HCT116 (cell line): ENCODE measurements around the gene TBX5. TPM values are rescaled to one million over a fixed set of nuclear protein-coding genes. Genes with fewer than 3 reads are reported as not detected.

Source experiments
- ATAC-seq: fragments of 200-7000 bp; cut with Tn5 transposase; 2 replicates; pipeline ENCODE4 v1.9.1; 2020; ENCODE audit warnings: mild to moderate bottlenecking, moderate library complexity
- BruUV-seq: library from RNA; stranded (reverse); fragments of 400-500 nt; replicated peaks from 2 replicates; lab custom pipeline; 2021; lab: Mats Ljungman, UMichigan
- CTCF ChIA-PET: fragments of 300-600 bp; sonication (Branson Sonifier 250); formaldehyde crosslinking; loops from one replicate; lab custom pipeline; 2021; ENCODE audit warnings: antibody characterized with exemption; lab: Charles Lee
- POLR2A ChIA-PET: fragments of 300-600, 350-600 bp; sonication (Branson Sonifier 250); formaldehyde crosslinking; loops from one replicate; lab custom pipeline; 2021; ENCODE audit warnings: antibody characterized with exemption; lab: Charles Lee
- RAD21 ChIA-PET, 2 experiments: fragments of 300-600 bp; sonication (Branson Sonifier 250); formaldehyde crosslinking; loops; one replicate each; lab custom pipeline; 2023; ENCODE audit warnings: low total read pairs in 2 of 2; ENCODE audit not compliant: uncharacterized antibody in 2 of 2, unreplicated experiment in 2 of 2, low non-redundant PET in 1 of 2; lab: Charles Lee
- DNase-seq: peaks from one replicate; pipeline ENCODE4 v3.0.0-alpha.2; 2010; ENCODE audit warnings: low read depth, low spot score
- H2AFZ ChIP-seq: fragments of 200-600 bp; shearing (Covaris generic), sonication (generic); 2 replicates; pipeline ENCODE4 v1.6.1; 2017; ENCODE audit warnings: low read depth, mixed run types, mixed read lengths, antibody characterized with exemption, low read length; ENCODE audit not compliant: poor library complexity, severe bottlenecking
- H3K27ac ChIP-seq: 2 replicates; pipeline ENCODE4 v1.5.1; 2012; ENCODE audit warnings: low read depth, low read length
- H3K27me3 ChIP-seq: fragments of 200-600 bp; sonication (generic); 2 replicates; pipeline ENCODE4 v1.6.1; 2016; ENCODE audit warnings: mixed run types, low read length, mixed read lengths; ENCODE audit not compliant: insufficient read depth
- H3K36me3 ChIP-seq, 2 experiments: fragments of 200-500 bp in 1 of 2; fragments of 200-600 bp in 1 of 2; sonication (Bioruptor generic) in 1 of 2; sonication (generic) in 1 of 2; 2 replicates each; pipeline versions ENCODE4 v1.5.1 to v1.6.1; 2014 to 2016; ENCODE audit warnings: low read length in 2 of 2, inconsistent platforms in 1 of 2, mixed read lengths in 1 of 2, mixed run types in 1 of 2; ENCODE audit not compliant: insufficient read depth in 2 of 2, control insufficient read depth in 1 of 2
- H3K4me1 ChIP-seq, 2 experiments: fragments of 200-600 bp in 1 of 2; sonication (generic) in 1 of 2; 2 replicates each; pipeline versions ENCODE4 v1.5.1 to v1.6.1; 2012 to 2017; ENCODE audit warnings: low read length in 2 of 2, inconsistent platforms in 1 of 2, mild to moderate bottlenecking in 1 of 2, mixed read lengths in 1 of 2, mixed run types in 1 of 2, moderate library complexity in 1 of 2; ENCODE audit not compliant: insufficient read depth in 2 of 2, control insufficient read depth in 1 of 2
- H3K4me2 ChIP-seq: fragments of 200-600 bp; sonication (generic); 2 replicates; pipeline ENCODE4 v1.6.1; 2017; ENCODE audit warnings: mixed run types, low read length, mixed read lengths
- H3K4me3 ChIP-seq, 2 experiments: fragments of 200-600 bp in 1 of 2; sonication (generic) in 1 of 2; replicated peaks in 1 of 2; 2 replicates each; pipeline ENCODE4 v1.5.1; 2011 to 2016; ENCODE audit warnings: low read length in 2 of 2, control low read depth in 1 of 2, low read depth in 1 of 2, mild to moderate bottlenecking in 1 of 2, mixed read lengths in 1 of 2, mixed run types in 1 of 2
- H3K79me2 ChIP-seq: fragments of 200-600 bp; sonication (generic); 2 replicates; pipeline ENCODE4 v1.6.1; 2017; ENCODE audit warnings: mild to moderate bottlenecking, mixed run types, low read length, moderate library complexity, mixed read lengths; ENCODE audit not compliant: insufficient read depth
- H3K9ac ChIP-seq: fragments of 200-600 bp; sonication (generic); 2 replicates; pipeline ENCODE4 v1.6.1; 2016; ENCODE audit warnings: low read length, mixed read lengths
- H3K9me2 ChIP-seq: fragments of 200-600 bp; sonication (generic), shearing (Covaris generic); 2 replicates; pipeline ENCODE4 v1.6.1; 2017; ENCODE audit warnings: mixed run types, mild to moderate bottlenecking, moderate library complexity; ENCODE audit not compliant: insufficient read depth
- H3K9me3 ChIP-seq, 2 experiments: fragments of 200-500 bp in 1 of 2; fragments of 200-600 bp in 1 of 2; sonication (Bioruptor generic) in 1 of 2; sonication (generic) in 1 of 2; 2 replicates each; pipeline ENCODE4 v1.6.1; 2014 to 2017; ENCODE audit warnings: low read length in 2 of 2, mixed read lengths in 2 of 2, inconsistent platforms in 1 of 2, low read depth in 1 of 2, mild to moderate bottlenecking in 1 of 2, mixed run types in 1 of 2, moderate library complexity in 1 of 2; ENCODE audit not compliant: control insufficient read depth in 1 of 2, insufficient read depth in 1 of 2
- H4K20me1 ChIP-seq: fragments of 200-600 bp; sonication (generic), shearing (Covaris generic); 2 replicates; pipeline ENCODE4 v1.6.1; 2017; ENCODE audit warnings: mixed run types, mild to moderate bottlenecking, moderate library complexity; ENCODE audit not compliant: insufficient read depth
- ATF3 ChIP-seq: IDR thresholded peaks from 2 replicates; pipeline ENCODE4 v1.6.1; 2012
- CBX3 ChIP-seq: IDR thresholded peaks from 2 replicates; pipeline ENCODE4 v1.6.1; 2012; ENCODE audit warnings: low read depth
- EGR1 ChIP-seq: IDR thresholded peaks from 2 replicates; pipeline ENCODE4 v1.6.1; 2012; ENCODE audit warnings: low read depth
- EZH2 ChIP-seq: fragments of 200-600 bp; sonication (generic); IDR thresholded peaks from 2 replicates; pipeline ENCODE4 v1.6.1; 2017; ENCODE audit warnings: antibody characterized with exemption, mixed run types
- EZH2phosphoT487 ChIP-seq: fragments of 200-600 bp; IDR thresholded peaks from 2 replicates; pipeline ENCODE4 v1.6.1; 2018; ENCODE audit warnings: antibody characterized with exemption, borderline replicate concordance
- FOSL1 ChIP-seq: IDR thresholded peaks from 2 replicates; pipeline ENCODE4 v1.6.1; 2012; ENCODE audit warnings: low read depth
- JUND ChIP-seq: IDR thresholded peaks from 2 replicates; pipeline ENCODE4 v1.6.1; 2012
- MAX ChIP-seq: IDR thresholded peaks from 2 replicates; pipeline ENCODE4 v1.6.1; 2012
- POLR2AphosphoS5 ChIP-seq: IDR thresholded peaks from 2 replicates; pipeline ENCODE4 v1.6.1; 2011; ENCODE audit warnings: mild to moderate bottlenecking, low read depth, low read length, moderate library complexity
- RAD21 ChIP-seq: IDR thresholded peaks from 2 replicates; pipeline ENCODE4 v1.6.1; 2012; ENCODE audit warnings: low read depth, mild to moderate bottlenecking
- REST ChIP-seq: IDR thresholded peaks from 2 replicates; pipeline ENCODE4 v1.6.1; 2012; ENCODE audit warnings: low read depth
- SP1 ChIP-seq: IDR thresholded peaks from 2 replicates; pipeline ENCODE4 v1.6.1; 2012; ENCODE audit warnings: low read depth
- SRF ChIP-seq: IDR thresholded peaks from 2 replicates; pipeline ENCODE4 v1.6.1; 2012; ENCODE audit warnings: low read depth
- TCF7L2 ChIP-seq: IDR thresholded peaks from 2 replicates; pipeline ENCODE4 v1.7.0; 2011; ENCODE audit warnings: borderline replicate concordance, inconsistent platforms; ENCODE audit not compliant: insufficient read depth, insufficient read length; ENCODE audit errors: extremely low read depth
- YY1 ChIP-seq: IDR thresholded peaks from 2 replicates; pipeline ENCODE4 v1.6.1; 2011; ENCODE audit warnings: low read length, low read depth, moderate library complexity, mild to moderate bottlenecking; ENCODE audit not compliant: insufficient replicate concordance; ENCODE audit errors: extremely low read depth
- ZBTB33 ChIP-seq: IDR thresholded peaks from 2 replicates; pipeline ENCODE4 v1.6.1; 2011; ENCODE audit warnings: mild to moderate bottlenecking, low read length, moderate library complexity; ENCODE audit not compliant: insufficient replicate concordance; ENCODE audit errors: extremely low read depth
- ZFX ChIP-seq: fragments of 450-650 bp; IDR thresholded peaks from 2 replicates; pipeline ENCODE4 v1.6.1; 2017
- ZNF274 ChIP-seq: fragments of 200-500 bp; sonication (Bioruptor generic); IDR thresholded peaks from 2 replicates; pipeline ENCODE4 v1.6.1; 2014; ENCODE audit warnings: mild to moderate bottlenecking, low read depth, low read length, inconsistent platforms
- intact Hi-C: fragments of 100-400 bp; cut with micrococcal nuclease; formaldehyde crosslinking; loops from 2 replicates; pipeline ENCODE4 v1.10.0; 2022
- total RNA-seq: library from RNA; stranded (reverse); gene quantifications from one replicate; pipeline ENCODE4 v1.2.1, GENCODE V29; 2021; ENCODE audit not compliant: unreplicated experiment

Gene TBX5
- total RNA-seq, 1 experiment from 2014 or later, result 0.10 TPM

DNA sequence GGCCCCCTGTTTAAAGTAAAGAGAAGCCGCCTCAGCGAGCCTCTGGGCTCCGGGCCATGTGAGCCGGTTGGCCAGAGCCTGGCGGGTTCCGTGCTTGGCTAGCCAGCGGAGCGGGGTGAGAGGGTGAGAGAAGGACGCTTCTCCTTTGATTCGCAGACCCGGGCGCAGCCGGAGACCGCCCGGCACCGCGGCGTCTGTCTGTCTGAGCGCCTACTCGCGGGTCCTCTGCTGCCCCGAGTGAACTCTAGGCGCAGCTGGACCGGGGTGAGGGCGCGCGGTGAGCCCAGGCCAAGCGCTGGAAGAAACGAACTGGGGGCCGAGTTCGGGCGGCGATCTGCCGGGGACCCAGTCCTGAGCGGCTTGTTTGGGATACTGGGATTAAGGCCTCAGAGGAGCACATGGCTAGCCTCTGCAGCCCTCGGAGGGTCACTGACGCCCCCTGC, 41.4 kb upstream of the TBX5 start (continued):
- TF ChIP-seq REST (no peak), SRF (no peak), CBX3 (no peak)

DNA sequence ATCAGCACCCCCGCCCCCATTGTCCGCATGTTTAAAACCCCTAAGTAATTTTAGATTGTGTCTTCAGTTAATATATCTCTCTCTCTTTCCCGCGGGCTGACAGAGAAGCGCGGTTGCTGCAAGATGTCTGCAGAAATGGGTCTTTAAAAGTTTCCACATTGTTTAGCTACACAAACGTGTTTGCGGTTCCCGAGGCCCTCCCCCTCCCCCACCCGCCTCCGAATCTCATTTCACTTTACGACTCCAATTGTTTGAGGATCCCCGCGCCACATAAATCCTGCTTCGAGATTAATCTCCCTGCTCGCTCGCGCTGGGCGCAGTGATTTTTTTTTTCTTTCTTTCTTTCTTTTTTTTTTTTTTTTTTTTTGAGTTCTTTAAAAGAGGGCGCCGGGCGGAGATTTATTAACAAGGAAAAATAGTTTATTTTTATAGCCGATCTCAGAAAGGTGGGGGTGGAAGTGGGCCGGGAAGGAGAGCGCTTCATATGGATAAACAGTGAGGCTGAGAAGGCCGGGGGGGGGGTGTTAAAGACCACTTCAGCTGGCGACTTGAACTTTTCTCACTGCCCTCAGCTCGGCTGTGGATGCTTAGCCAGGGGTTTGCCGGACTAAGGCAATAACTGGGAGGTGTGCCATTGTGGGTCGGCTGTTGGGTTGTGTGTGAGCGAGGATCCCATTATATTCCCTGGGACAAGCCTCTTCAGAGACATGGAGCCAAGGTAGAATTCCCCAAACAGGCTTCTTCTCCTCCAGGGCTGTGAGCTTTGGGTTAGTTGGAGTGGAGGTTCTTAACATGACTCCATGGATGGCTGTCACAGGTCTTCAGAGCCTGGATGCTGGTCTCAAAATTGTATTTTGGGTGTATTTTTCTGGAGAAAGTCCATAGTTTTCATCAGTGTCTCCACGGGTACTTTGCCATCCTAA, 39.7 kb upstream of the TBX5 start:
- no peaks in the 10 kb centered on the region for H3K9me2 ChIP-seq
- H3K27ac ChIP-seq, result no peak overlapping the region
- ChIA-PET POLR2A (no interaction called here), RAD21 (no interaction called here), CTCF (no interaction called here)
- peaks cover 35% of the 10 kb centered on the region for H3K27me3 ChIP-seq
- no peaks in the 10 kb centered on the region for H4K20me1 ChIP-seq
- BruUV-seq, result no TSS peak
- H3K9me3 ChIP-seq, result no peaks in the 10 kb centered on the region
- intact Hi-C loops, result no loop called here
- no peak overlapping the region for H3K4me3 ChIP-seq
- H3K36me3 ChIP-seq, result no peaks in the 10 kb centered on the region
- H3K4me2 ChIP-seq, result no peak overlapping the region
- no peaks in the 10 kb centered on the region for H3K79me2 ChIP-seq
- no peak overlapping the region for H3K9ac ChIP-seq
- ATAC-seq, result no peak
- no peaks in the 10 kb centered on the region for H3K4me1 ChIP-seq
- no peak overlapping the region for H2AFZ ChIP-seq
- no peak for DNase-seq
- TF ChIP-seq POLR2AphosphoS5 (no peak), YY1 (no peak), MAX (no peak), EZH2 (no peak), CBX3 (no peak), ZBTB33 (no peak), ZFX (no peak), EZH2phosphoT487 (no peak), ZNF274 (no peak), TCF7L2 (no peak), EGR1 (no peak), FOSL1 (no peak), SRF (no peak), RAD21 (no peak), ATF3 (no peak), SP1 (no peak), JUND (no peak)
